ENCODE data around the gene NRXN3. TPM values are rescaled to one million over a fixed set of nuclear protein-coding genes. Genes with fewer than 3 reads are reported as not detected.

NRXN3 gene
- total and polyA plus RNA-seq, 2 of the 4 experiments (the other 2 are of a cell fraction) = 4.8 to 25.1 TPM

- no peak overlapping the region for H2BK20ac ChIP-seq (ENCODE audit: low read depth, low read length)
Observed at GRCh38 chr14:79721399-79722084, 1551.4 kb downstream of the NRXN3 start.

More at GRCh38 chr14:79721399-79722084, 1551.4 kb downstream of the NRXN3 start:
- Histone ChIP-seq H4K5ac (ENCODE audit: low read depth, low read length) (no peak overlapping the region), H2BK5ac (ENCODE audit: low read depth, low read length, poor library complexity, severe bottlenecking) (no peak overlapping the region), H3K9me1 (ENCODE audit: insufficient read depth, low read length) (no peaks in the 10 kb centered on the region), H4K91ac (ENCODE audit: insufficient read depth, low read depth, low read length) (no peak overlapping the region), H3K4me3 (ENCODE audit: insufficient read depth, low read depth, low read length) (no peak overlapping the region), H3K4me1 (ENCODE audit: control insufficient read depth, insufficient read depth, low read length) (no peaks in the 10 kb centered on the region), H3K27ac (ENCODE audit: insufficient read depth, low read length) (no peak overlapping the region), H2AK9ac (replicated peaks; ENCODE audit: low read depth, low read length, poor library complexity) (no peak overlapping the region), H3K4ac (ENCODE audit: low read depth, low read length) (no peak overlapping the region), H2AFZ (replicated peaks; ENCODE audit: low read length, poor library complexity) (no peak overlapping the region), H2BK120ac (ENCODE audit: low read depth, low read length) (no peak overlapping the region), H4K8ac (ENCODE audit: low read depth in 2 of 2, low read length in 2 of 2) (no peak overlapping the region), H2AK5ac (ENCODE audit: low read depth, low read length) (no peak overlapping the region), H3K79me1 (ENCODE audit: low read depth in 1 of 2, low read length in 2 of 2) (no peaks in the 10 kb centered on the region), H3K18ac (ENCODE audit: low read depth, low read length) (no peak overlapping the region), H3K4me2 (ENCODE audit: low read depth, low read length) (no peak overlapping the region), H3K56ac (ENCODE audit: extremely low read depth, insufficient read depth, low read length) (no peak overlapping the region), H3K14ac (replicated peaks; ENCODE audit: low read depth, low read length) (no peak overlapping the region), H3K36me3 (ENCODE audit: control insufficient read depth, insufficient read depth, low read length) (no peaks in the 10 kb centered on the region), H3K23ac (ENCODE audit: low read depth, low read length) (no peak overlapping the region), H3K9me3 (ENCODE audit: control insufficient read depth, insufficient read depth, low read length) (no peaks in the 10 kb centered on the region), H4K20me1 (ENCODE audit: insufficient read depth, low read length) (no peaks in the 10 kb centered on the region), H3K9ac (ENCODE audit: low read depth, low read length) (no peak overlapping the region), H3K27me3 (ENCODE audit: control insufficient read depth, insufficient read depth, low read length) (no peaks in the 10 kb centered on the region), H2BK15ac (ENCODE audit: low read depth, low read length) (no peak overlapping the region)
- DNase-seq (no peak), ATAC-seq (ENCODE audit: low read depth) (no peak)
- no TSS peak for BruUV-seq (replicated peaks)
- dilution Hi-C loops (cut with HindIII; ENCODE audit: low sequenced_read_pairs, unreplicated experiment) = no loop called here
- intact Hi-C loops (cut with micrococcal nuclease) = no loop called here
- CTCF ChIA-PET = interaction anchor here (0.5 to 0.6 kb wide), 2 partner anchors 126 to 352 kb away, joined by 4 to 6 read pairs; no protein-coding TSS in a partner anchor
- in situ Hi-C loops (cut with MboI; ENCODE audit: low sequenced_read_pairs) = no loop called here
- TF ChIP-seq, protein P1, sequence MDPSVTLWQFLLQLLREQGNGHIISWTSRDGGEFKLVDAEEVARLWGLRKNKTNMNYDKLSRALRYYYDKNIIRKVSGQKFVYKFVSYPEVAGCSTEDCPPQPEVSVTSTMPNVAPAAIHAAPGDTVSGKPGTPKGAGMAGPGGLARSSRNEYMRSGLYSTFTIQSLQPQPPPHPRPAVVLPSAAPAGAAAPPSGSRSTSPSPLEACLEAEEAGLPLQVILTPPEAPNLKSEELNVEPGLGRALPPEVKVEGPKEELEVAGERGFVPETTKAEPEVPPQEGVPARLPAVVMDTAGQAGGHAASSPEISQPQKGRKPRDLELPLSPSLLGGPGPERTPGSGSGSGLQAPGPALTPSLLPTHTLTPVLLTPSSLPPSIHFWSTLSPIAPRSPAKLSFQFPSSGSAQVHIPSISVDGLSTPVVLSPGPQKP (IDR thresholded peaks at IDR 0.05; ENCODE audit: borderline replicate concordance, low read depth, low read length) = no peak
- TF ChIP-seq BHLHE40 (IDR thresholded peaks at IDR 0.05; ENCODE audit: low read depth, low read length) = no peak
- TF ChIP-seq RCOR1 (IDR thresholded peaks at IDR 0.05; ENCODE audit: insufficient replicate concordance, low read length) = no peak
- TF ChIP-seq MXI1 (IDR thresholded peaks at IDR 0.05; ENCODE audit: borderline replicate concordance, low read depth, low read length) = no peak
- no peak for TF ChIP-seq FOS (IDR thresholded peaks at IDR 0.05; ENCODE audit: low read depth, low read length)
- TF ChIP-seq NFE2L2 (IDR thresholded peaks at IDR 0.05; ENCODE audit: low read depth, low read length) = no peak
- TF ChIP-seq SMC3 (IDR thresholded peaks at IDR 0.05; ENCODE audit: low read depth, low read length) = no peak
- no peak for TF ChIP-seq RFX5 (IDR thresholded peaks at IDR 0.05; ENCODE audit: low read depth, low read length)
- TF ChIP-seq RAD21 (IDR thresholded peaks at IDR 0.05; ENCODE audit: low read length) = no peak
- TF ChIP-seq USF2 (IDR thresholded peaks at IDR 0.05; ENCODE audit: low read depth, low read length) = no peak
- TF ChIP-seq, protein P2, sequence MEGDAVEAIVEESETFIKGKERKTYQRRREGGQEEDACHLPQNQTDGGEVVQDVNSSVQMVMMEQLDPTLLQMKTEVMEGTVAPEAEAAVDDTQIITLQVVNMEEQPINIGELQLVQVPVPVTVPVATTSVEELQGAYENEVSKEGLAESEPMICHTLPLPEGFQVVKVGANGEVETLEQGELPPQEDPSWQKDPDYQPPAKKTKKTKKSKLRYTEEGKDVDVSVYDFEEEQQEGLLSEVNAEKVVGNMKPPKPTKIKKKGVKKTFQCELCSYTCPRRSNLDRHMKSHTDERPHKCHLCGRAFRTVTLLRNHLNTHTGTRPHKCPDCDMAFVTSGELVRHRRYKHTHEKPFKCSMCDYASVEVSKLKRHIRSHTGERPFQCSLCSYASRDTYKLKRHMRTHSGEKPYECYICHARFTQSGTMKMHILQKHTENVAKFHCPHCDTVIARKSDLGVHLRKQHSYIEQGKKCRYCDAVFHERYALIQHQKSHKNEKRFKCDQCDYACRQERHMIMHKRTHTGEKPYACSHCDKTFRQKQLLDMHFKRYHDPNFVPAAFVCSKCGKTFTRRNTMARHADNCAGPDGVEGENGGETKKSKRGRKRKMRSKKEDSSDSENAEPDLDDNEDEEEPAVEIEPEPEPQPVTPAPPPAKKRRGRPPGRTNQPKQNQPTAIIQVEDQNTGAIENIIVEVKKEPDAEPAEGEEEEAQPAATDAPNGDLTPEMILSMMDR (conservative IDR thresholded peaks at IDR 0.05; ENCODE audit: low read depth, low read length) = no peak
- TF ChIP-seq CEBPB (IDR thresholded peaks at IDR 0.05; ENCODE audit: low read depth, low read length) = no peak
- no peak for TF ChIP-seq CHD1 (IDR thresholded peaks at IDR 0.05; ENCODE audit: low read depth, low read length)
- no peak for TF ChIP-seq POLR2A (IDR thresholded peaks at IDR 0.05; ENCODE audit: low read depth, low read length)
- TF ChIP-seq MAZ (IDR thresholded peaks at IDR 0.05; ENCODE audit: borderline replicate concordance, low read depth, low read length) = no peak
- TF ChIP-seq MAFK (IDR thresholded peaks at IDR 0.05; ENCODE audit: low read depth, low read length) = no peak
- WGBS, 2 experiments (ENCODE audit: extremely low coverage in 2 of 2, insufficient read length in 1 of 2) = 50% methylated on average over 4 of the region's 5 CpGs; no CpG with 5 or more reads in 1 of the 2 experiments
- POLR2A ChIA-PET (ENCODE audit: unreplicated experiment) = no interaction called here

Data from IMR-90 (cell line).